Lung (tissue), 12 donors: Measurements from ENCODE around the gene CDADC1. TPM values are rescaled to one million over a fixed set of nuclear protein-coding genes. Genes with fewer than 3 reads are reported as not detected.

Experiments
- ATAC-seq: fragments of 200-7000 bp; cut with Tn5 transposase; one replicate; pipeline ENCODE4 v1.9.1; 2020; ENCODE audit warnings: moderate number of reproducible peaks; ENCODE audit not compliant: insufficient read depth, low FRiP score
- DNase-seq, 3 donors: peaks; one replicate each; pipeline ENCODE4 v3.0.0-alpha.2; 2013 to 2017
- H3K27ac ChIP-seq, 2 donors: one replicate each; pipeline ENCODE4 v1.5.1; 2013; ENCODE audit warnings: mild to moderate bottlenecking in 2 of 2, moderate library complexity in 2 of 2, control low read depth in 1 of 2, inconsistent platforms in 1 of 2, low read depth in 1 of 2, low read length in 1 of 2
- H3K27me3 ChIP-seq, 3 donors: one replicate each; pipeline ENCODE4 v1.5.1; 2013; ENCODE audit warnings: low read length in 2 of 3; ENCODE audit not compliant: control insufficient read depth in 3 of 3, insufficient read depth in 3 of 3
- H3K36me3 ChIP-seq, 4 donors: one replicate each; pipeline ENCODE4 v1.5.1; 2013; ENCODE audit warnings: low read length in 4 of 4, mild to moderate bottlenecking in 1 of 4, moderate library complexity in 1 of 4; ENCODE audit not compliant: control insufficient read depth in 4 of 4, insufficient read depth in 4 of 4
- H3K4me1 ChIP-seq, 5 donors: one replicate each; pipeline ENCODE4 v1.5.1; 2013; ENCODE audit warnings: low read length in 5 of 5, mild to moderate bottlenecking in 2 of 5, moderate library complexity in 1 of 5; ENCODE audit not compliant: control insufficient read depth in 5 of 5, insufficient read depth in 5 of 5
- H3K4me3 ChIP-seq: one replicate; pipeline ENCODE4 v1.5.1; 2013; ENCODE audit warnings: mild to moderate bottlenecking, control low read depth, moderate library complexity
- H3K9ac ChIP-seq, 2 donors: one replicate each; pipeline ENCODE4 v1.5.1; 2013; ENCODE audit warnings: low read length in 2 of 2, control low read depth in 1 of 2; ENCODE audit not compliant: insufficient read depth in 1 of 2
- H3K9me3 ChIP-seq, 4 donors: one replicate each; pipeline ENCODE4 v1.5.1; 2013; ENCODE audit warnings: low read length in 3 of 4, mild to moderate bottlenecking in 1 of 4, moderate library complexity in 1 of 4; ENCODE audit not compliant: control insufficient read depth in 4 of 4, insufficient read depth in 3 of 4
- WGBS, 2 donors: extraction: QIAGEN DNeasy Blood & Tissue Kit; methylation state at CpG; one replicate each; pipeline ENCODE4 v1.1.7; 2013; 5-methylcytosine and 5-hydroxymethylcytosine counted together
- polyA plus RNA-seq, 2 donors: library from polyadenylated mRNA; stranded (reverse); fragments of 200-250 nt; gene quantifications; one replicate each; pipeline ENCODE4 v1.2.1, GENCODE V29; 2013
- total RNA-seq, 2 donors: library from RNA; depleted of rRNA in 1 of 2; stranded (reverse); fragments of >200 nt in 1 of 2; gene quantifications; one replicate each; pipeline ENCODE4 v1.2.1, GENCODE V29; 2014 to 2021
- TF ChIP-seq, protein P1 (sequence below): IDR thresholded peaks from 2 replicates; pipeline ENCODE4 v1.5.1; 2012; ENCODE audit warnings: mild to moderate bottlenecking; ENCODE audit errors: control extremely low read depth, extremely low read depth
- donor health status: control.
- donor health status: control.
- donor health status: Bipolar disorder and iron deficiency.
- donor health status: healthy.
- donor health status: DM: yes; HTN: yes; CAD: no.

The CDADC1 gene
- total and polyA plus RNA-seq, 4 donors: 5.2 to 11.6 (median 7.1) TPM

DNA sequence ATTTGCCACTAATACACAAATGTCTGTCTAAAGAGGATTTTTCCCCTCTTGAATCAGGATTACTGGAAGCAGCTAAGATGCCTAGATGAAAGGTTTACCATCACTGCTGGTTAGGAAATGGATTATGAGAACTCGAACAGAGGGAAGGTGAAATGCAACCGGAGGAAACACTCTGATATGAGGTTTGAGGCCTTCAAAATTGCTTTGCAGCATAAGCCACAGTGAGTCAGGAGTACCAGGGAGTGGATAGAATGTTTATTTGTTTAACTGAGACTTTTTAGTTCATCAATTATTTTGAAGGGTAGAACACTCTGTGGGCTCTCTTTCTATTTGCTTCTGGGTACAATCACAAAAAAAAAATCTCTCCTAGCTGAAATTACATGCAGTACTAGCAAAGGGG, 18.1 kb downstream of the CDADC1 start:
- no peak overlapping the region for H3K27ac ChIP-seq
- no peak overlapping the region for H3K9ac ChIP-seq
- ATAC-seq: no peak
- 26 to 64% methylated on average over 2 of the region's 2 CpGs for WGBS, 2 donors
- TF ChIP-seq, protein P1, sequence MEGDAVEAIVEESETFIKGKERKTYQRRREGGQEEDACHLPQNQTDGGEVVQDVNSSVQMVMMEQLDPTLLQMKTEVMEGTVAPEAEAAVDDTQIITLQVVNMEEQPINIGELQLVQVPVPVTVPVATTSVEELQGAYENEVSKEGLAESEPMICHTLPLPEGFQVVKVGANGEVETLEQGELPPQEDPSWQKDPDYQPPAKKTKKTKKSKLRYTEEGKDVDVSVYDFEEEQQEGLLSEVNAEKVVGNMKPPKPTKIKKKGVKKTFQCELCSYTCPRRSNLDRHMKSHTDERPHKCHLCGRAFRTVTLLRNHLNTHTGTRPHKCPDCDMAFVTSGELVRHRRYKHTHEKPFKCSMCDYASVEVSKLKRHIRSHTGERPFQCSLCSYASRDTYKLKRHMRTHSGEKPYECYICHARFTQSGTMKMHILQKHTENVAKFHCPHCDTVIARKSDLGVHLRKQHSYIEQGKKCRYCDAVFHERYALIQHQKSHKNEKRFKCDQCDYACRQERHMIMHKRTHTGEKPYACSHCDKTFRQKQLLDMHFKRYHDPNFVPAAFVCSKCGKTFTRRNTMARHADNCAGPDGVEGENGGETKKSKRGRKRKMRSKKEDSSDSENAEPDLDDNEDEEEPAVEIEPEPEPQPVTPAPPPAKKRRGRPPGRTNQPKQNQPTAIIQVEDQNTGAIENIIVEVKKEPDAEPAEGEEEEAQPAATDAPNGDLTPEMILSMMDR: no peak
- H3K4me1 ChIP-seq: no peaks in the 10 kb centered on the region
- no peak for DNase-seq
- H3K27me3 ChIP-seq: no peaks in the 10 kb centered on the region
- H3K36me3 ChIP-seq: peaks cover 6 to 11% (median 8%) of the 10 kb centered on the region in 4 donors
- no peak overlapping the region for H3K4me3 ChIP-seq
- H3K9me3 ChIP-seq: no peaks in the 10 kb centered on the region

DNA sequence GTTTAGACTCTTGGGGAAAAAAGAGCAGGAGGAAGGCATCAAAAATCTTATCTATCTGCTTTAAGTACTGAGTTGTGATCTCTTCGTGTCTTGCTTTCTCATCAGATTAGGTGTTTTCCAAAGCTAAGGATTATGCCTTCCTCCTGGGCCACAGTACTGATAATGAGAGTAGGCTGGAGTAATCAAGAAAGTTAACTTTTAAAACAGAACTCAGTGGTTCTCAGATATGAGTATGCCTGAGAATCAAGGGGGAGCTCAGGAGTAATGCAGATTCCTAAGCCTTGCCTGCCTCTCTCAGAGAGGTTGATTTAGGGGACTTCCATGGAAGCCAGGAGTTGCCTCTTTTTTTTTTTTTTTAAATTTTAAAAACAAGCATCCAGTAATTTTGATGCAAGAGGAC, 23.5 kb downstream of the CDADC1 start:
- no peaks in the 10 kb centered on the region for H3K27me3 ChIP-seq
- TF ChIP-seq, protein P1: no peak
- H3K9me3 ChIP-seq: no peaks in the 10 kb centered on the region
- no peak overlapping the region for H3K4me3 ChIP-seq
- peaks cover 0 to 7% (median 6%) of the 10 kb centered on the region in 4 donors for H3K36me3 ChIP-seq
- no peaks in the 10 kb centered on the region for H3K4me1 ChIP-seq
- no peak overlapping the region for H3K9ac ChIP-seq
- WGBS, 2 donors: 36 to 42% methylated on average over 1 of the region's 1 CpG
- DNase-seq (no peak), ATAC-seq (no peak)
- no peak overlapping the region for H3K27ac ChIP-seq

DNA sequence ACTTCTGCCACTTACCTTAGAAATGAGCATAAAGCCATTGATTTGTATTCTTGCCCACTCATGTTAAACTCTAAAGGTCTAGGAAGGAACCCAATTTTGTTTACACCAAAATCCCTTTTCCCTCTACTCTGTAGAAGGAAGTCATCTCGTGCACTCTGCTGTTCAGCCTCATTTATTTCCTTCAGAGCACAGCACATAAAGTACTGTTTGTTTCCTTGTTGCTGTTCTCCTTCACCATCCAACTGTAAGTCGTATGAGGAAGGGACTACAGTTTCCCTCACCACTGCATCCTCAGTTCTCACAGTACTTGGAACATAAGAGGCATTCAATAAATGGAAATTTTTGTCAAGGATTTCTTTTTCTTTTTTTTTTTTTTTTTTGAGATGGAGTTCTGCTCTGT, 24.6 kb downstream of the CDADC1 start:
- Histone ChIP-seq H3K9ac (no peak overlapping the region), H3K36me3 (peaks cover 0 to 7% (median 4%) of the 10 kb centered on the region in 4 donors), H3K4me1 (no peaks in the 10 kb centered on the region), H3K27ac (no peak overlapping the region), H3K9me3 (no peaks in the 10 kb centered on the region), H3K4me3 (no peak overlapping the region), H3K27me3 (no peaks in the 10 kb centered on the region)
- no peak for ATAC-seq
- 15 to 35% methylated on average over 2 of the region's 2 CpGs for WGBS, 2 donors
- no peak for DNase-seq
- TF ChIP-seq, protein P1: no peak

DNA sequence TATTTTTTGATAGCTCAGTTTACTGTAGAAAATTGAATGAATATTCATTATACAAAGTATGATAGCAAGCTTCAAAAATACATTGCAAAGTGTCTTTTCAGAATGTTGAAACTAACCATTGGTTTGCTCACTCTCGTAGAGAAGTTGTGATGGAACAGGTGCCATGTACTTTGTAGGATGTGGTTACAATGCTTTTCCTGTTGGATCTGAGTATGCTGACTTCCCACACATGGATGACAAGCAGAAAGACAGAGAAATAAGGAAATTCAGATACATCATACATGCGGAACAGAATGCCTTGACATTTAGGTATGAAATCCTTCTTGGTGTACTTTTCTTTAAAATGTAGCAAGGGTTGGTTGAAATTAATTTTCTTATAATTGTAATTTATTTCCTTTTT, 30.5 kb downstream of the CDADC1 start:
- H3K9me3 ChIP-seq: no peaks in the 10 kb centered on the region
- peaks cover 0 to 10% (median 3%) of the 10 kb centered on the region in 4 donors for H3K36me3 ChIP-seq
- TF ChIP-seq, protein P1: no peak
- H3K9ac ChIP-seq: no peak overlapping the region
- 46 to 81% methylated on average over 2 of the region's 2 CpGs for WGBS, 2 donors
- no peaks in the 10 kb centered on the region for H3K27me3 ChIP-seq
- H3K4me1 ChIP-seq: no peaks in the 10 kb centered on the region
- ATAC-seq (no peak), DNase-seq (no peak)
- no peak overlapping the region for H3K4me3 ChIP-seq
- H3K27ac ChIP-seq: no peak overlapping the region
